ENCODE measurements around the gene DTNBP1.

DNA sequence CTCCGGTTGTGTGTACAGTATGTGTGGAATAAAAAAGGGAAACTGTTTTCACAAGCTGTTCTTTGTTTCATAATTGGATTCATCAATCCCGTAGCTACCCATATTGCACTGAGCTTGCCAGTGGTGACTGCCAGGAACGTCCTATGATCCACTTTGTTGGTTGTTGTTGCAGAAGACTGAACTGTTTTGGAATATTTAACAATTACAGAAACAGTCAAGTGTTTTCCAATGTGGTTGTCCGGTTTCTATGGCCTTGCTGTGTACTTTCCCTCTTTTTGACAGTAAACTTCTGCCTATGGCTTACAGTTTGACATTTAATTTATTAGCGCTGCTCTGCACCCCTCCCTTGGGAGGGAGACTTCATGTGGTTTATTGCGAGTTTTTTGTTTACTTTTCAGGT is 141.2 kb downstream of the DTNBP1 start:
- TF ChIP-seq, protein P1, sequence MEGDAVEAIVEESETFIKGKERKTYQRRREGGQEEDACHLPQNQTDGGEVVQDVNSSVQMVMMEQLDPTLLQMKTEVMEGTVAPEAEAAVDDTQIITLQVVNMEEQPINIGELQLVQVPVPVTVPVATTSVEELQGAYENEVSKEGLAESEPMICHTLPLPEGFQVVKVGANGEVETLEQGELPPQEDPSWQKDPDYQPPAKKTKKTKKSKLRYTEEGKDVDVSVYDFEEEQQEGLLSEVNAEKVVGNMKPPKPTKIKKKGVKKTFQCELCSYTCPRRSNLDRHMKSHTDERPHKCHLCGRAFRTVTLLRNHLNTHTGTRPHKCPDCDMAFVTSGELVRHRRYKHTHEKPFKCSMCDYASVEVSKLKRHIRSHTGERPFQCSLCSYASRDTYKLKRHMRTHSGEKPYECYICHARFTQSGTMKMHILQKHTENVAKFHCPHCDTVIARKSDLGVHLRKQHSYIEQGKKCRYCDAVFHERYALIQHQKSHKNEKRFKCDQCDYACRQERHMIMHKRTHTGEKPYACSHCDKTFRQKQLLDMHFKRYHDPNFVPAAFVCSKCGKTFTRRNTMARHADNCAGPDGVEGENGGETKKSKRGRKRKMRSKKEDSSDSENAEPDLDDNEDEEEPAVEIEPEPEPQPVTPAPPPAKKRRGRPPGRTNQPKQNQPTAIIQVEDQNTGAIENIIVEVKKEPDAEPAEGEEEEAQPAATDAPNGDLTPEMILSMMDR (IDR thresholded peaks at IDR 0.05): no peak
- TF ChIP-seq POLR2A (IDR thresholded peaks at IDR 0.05): no peak
